ENCODE measurements around the gene SRXN1. TPM values are rescaled to one million over a fixed set of nuclear protein-coding genes. Genes with fewer than 3 reads are reported as not detected.
"Not testable (repeated sequence)": the region's sequence is repeated elsewhere in the genome, so short reads cannot be mapped to it uniquely, and the experiment has no call there.

The SRXN1 gene
- total RNA-seq, 1 experiment from 2014 or later, result 80.0 TPM

DNA sequence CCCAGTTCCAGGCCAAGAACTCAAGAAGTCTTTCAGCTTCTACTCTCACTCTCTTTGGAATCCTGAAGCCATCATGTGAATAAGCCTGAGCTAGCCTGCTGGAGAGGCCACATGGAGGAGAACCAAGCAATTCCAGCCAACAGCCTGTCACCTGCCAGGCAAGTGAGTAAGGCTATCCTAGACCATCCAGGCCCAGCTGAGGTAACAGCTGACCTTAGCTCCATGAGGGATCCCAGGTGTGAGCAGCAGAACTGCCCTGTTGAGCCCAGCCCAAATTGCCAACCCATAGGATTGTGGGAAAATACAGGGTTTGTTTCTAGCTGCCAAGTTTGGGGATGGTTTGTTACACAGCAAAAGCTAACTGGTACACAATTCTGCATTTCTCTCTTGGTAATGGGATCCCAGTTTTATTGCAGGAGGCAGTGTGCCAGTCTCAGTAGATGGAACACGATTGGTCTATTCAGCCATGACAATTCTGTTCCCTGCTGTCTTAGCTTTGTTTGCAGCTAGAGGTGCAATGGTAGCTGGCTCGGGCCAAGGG lies 5.5 kb downstream of the SRXN1 start:
- Histone ChIP-seq H3K9me3 (no peaks in the 10 kb centered on the region), H3K4me3 (no peak overlapping the region), H3K36me3 (peaks cover 26% of the 10 kb centered on the region), H3K27me3 (no peaks in the 10 kb centered on the region)
- no peak for DNase-seq

DNA sequence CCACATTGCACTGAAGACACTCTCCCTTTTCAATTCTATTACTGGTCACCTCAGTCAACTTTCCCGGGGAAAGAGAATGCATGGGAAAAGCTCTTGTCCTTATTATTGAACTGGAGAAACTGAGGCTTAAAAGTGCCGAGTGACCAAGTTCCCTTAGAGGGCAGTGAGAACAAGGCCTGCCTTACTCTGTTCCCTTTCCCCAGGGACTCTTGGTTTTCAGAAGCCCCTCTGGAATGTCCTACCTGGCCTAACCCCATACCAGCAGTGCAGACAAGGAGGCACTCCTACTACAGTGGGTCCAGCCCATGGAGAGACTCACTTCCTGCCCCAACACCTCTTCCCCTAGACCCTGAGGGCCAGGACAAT lies 6.1 kb downstream of the SRXN1 start:
- Histone ChIP-seq H3K27me3 (no peaks in the 10 kb centered on the region), H3K36me3 (peaks cover 26% of the 10 kb centered on the region), H3K4me3 (no peak overlapping the region), H3K9me3 (no peaks in the 10 kb centered on the region)
- no peak for DNase-seq

GRCh38 chr20:646107-646867 lies 6.7 kb downstream of the SRXN1 start:
- Histone ChIP-seq H3K4me3 (no peak overlapping the region), H3K9me3 (no peaks in the 10 kb centered on the region), H3K36me3 (peaks cover 26% of the 10 kb centered on the region), H3K27me3 (no peaks in the 10 kb centered on the region)
- no peak for DNase-seq

DNA sequence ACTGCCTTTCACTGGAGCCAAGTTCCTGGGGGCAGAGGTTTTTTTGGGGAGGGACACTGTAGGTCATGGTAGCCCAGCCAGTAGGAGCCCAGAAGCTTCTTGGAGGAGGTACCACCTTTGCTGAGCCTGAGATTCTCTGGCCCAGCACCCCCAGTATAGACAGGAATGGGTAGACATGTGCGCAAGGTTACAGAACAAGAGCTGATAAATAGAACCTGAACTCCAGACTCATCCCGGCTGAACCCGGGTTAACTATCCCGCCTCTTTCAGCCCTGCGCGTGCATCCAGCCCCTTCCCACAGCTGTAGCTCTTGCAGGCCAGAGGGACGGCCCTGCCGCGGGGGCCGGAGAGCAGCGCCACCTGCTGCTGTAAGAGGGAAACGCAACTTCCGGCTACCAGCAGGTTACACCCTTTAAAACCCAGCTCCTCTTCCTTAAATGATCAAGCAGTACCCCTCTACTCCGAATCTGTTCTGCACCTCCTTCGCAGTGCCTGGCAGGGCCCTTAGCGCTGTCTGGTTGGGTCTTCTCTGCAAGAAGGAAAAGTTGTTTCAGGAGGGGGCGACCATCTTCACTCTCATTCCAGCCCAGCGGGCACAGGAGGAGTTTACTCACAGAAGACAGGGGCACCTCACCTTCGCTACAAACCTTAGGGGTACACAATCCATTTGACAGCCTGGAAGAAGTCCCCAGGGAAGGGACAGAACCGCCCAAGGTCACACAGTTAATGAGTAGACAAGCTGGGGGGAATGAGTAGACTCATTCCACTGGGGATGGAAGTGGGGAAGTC lies 7.5 kb downstream of the SRXN1 start:
- H3K4me3 ChIP-seq, result no peak overlapping the region
- peak; percentile 48 for DNase-seq
- no peaks in the 10 kb centered on the region for H3K27me3 ChIP-seq
- H3K9me3 ChIP-seq, result no peaks in the 10 kb centered on the region
- H3K36me3 ChIP-seq, result peaks cover 23% of the 10 kb centered on the region

- H3K9me3 ChIP-seq, result no peaks in the 10 kb centered on the region
- peaks cover 18% of the 10 kb centered on the region for H3K36me3 ChIP-seq
- DNase-seq, result no peak
- no peak overlapping the region for H3K4me3 ChIP-seq
- no peaks in the 10 kb centered on the region for H3K27me3 ChIP-seq
These were observed 8.2 kb downstream of the SRXN1 start for GRCh38 chr20:644692-645317.

DNA sequence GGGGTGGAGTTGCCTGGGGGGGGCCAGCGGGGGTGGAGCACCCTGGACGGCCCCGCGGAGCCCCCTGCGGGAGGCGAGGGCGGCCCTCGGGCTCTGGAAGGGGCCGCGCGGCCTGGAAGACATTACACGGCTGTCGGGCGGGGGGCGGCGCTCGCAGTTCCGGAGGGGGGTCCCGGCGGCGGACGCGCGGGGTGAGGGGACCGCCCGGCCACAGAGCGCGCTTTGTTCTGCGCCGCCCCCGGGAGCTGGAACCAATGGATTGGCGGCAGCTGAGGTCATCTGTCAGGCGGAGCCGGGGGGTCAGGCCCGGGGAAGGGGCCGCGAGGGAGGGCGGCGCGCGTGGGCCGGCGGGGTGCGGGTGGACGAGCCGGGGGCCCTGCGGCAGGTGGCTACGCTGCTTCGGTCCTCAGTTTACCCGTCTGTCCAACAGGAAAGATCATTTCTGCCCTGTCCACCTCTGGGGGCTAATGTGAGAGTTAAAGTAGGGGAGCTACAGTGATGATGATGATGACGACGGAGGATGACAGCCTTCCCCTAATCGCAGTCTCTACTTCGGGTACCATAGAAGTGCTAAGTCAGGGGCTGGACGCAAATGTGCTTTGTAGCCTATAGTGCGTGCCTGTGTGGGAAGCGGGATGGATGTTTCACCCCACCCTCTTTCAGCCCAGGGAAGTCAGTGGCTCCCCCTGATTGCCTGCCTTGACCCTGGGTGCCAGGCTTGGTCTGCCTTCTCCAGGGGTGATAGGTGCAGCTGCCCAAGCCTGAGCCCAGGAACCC lies 10.4 kb downstream of the SRXN1 start:
- no peak overlapping the region for H3K4me3 ChIP-seq
- H3K9me3 ChIP-seq, result no peaks in the 10 kb centered on the region
- no peak for DNase-seq
- H3K27me3 ChIP-seq, result no peaks in the 10 kb centered on the region
- H3K36me3 ChIP-seq, result peaks cover 2% of the 10 kb centered on the region

GRCh38 chr20:642013-642397 lies 11.0 kb downstream of the SRXN1 start:
- not testable (repeated sequence) for H3K27me3 ChIP-seq, DNase-seq, H3K36me3 ChIP-seq, H3K4me3 ChIP-seq, H3K9me3 ChIP-seq

DNA sequence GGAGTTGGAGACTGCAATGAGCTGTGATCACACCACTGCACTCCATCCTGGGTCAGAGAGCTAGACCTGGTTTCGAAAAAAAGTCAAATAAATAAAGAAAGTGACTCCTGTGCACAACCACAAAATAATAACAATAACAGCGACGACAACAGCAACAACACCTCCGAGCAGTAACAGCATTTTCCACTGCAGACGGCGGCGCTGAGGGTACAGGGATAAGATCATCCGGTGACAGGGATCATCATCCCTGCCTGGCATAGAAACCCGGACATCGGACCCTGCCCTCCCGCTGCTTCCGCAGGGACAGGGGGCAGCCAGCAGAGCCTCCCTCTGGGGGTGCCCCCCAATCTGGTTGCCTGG lies 11.5 kb downstream of the SRXN1 start:
- H3K27me3 ChIP-seq, result no peaks in the 10 kb centered on the region
- no peaks in the 10 kb centered on the region for H3K36me3 ChIP-seq
- H3K9me3 ChIP-seq, result no peaks in the 10 kb centered on the region
- no peak overlapping the region for H3K4me3 ChIP-seq
- DNase-seq, result no peak

GRCh38 chr20:640674-641515 lies 12.1 kb downstream of the SRXN1 start:
- no peak for DNase-seq
- no peaks in the 10 kb centered on the region for H3K27me3 ChIP-seq
- no peaks in the 10 kb centered on the region for H3K36me3 ChIP-seq
- no peak overlapping the region for H3K4me3 ChIP-seq
- no peaks in the 10 kb centered on the region for H3K9me3 ChIP-seq

DNA sequence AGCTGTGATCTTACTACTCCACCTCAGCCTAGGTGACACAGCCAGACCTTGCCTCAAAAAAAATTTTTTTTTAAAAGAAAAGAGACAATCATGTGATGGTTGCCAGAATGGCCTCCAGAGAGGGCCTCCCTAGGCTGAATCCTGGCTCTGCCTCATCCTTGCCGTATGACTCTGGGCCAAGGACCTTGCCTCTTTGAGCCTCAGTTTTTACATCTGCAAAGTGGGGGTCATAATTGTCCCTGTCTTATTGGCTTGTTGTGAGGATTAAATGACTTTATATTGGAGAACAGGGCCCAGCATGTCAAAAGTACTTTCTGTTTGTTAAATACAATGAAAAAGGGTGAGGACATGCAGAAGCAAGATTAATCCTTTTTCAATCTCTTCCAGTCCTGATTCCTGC lies 14.4 kb downstream of the SRXN1 start:
- DNase-seq, result no peak
- no peaks in the 10 kb centered on the region for H3K9me3 ChIP-seq
- no peaks in the 10 kb centered on the region for H3K36me3 ChIP-seq
- no peaks in the 10 kb centered on the region for H3K27me3 ChIP-seq
- no peak overlapping the region for H3K4me3 ChIP-seq

DNA sequence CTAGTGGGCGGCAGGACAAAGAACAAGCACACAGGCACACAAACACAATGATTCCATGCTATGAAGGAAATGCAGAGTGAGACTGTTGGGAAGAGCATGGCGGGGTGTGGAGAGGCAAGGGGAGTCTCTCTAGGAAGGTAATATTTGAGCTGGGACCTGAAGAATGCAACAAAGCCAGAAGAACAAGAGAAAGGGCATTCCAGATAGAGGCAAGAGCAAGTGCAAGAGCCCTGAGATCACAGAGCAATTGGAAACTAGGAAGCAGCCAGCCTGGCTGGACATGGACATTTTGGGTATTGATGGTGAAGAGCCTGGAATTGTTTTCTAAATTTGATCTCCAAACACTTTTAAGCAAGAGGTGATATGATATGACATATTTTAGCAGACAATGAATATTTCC lies 15.4 kb downstream of the SRXN1 start:
- H3K9me3 ChIP-seq, result no peaks in the 10 kb centered on the region
- no peaks in the 10 kb centered on the region for H3K36me3 ChIP-seq
- no peaks in the 10 kb centered on the region for H3K27me3 ChIP-seq
- DNase-seq, result no peak
- no peak overlapping the region for H3K4me3 ChIP-seq

DNA sequence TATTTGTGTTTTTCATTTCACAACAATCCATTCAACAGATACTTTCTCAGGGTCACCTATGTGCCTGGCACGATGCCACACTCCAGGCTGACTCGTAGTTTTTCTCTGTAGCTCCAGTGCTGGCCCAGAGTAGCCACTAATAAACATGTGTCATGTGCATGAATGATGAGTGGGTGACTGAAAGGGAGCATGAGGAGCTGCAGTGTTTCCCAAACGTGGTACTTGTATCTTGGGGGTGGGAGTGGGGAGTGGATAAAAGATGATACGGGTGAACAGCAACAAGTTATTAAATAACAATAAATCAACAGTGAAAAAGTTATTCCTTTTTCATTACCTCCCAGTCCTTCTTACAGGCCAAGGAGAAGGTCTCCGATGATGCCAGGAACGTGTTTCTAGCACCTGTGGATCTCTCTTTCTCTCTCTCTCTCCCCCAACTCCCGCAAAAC lies 17.1 kb downstream of the SRXN1 start:
- Histone ChIP-seq H3K27me3 (no peaks in the 10 kb centered on the region), H3K9me3 (no peaks in the 10 kb centered on the region), H3K4me3 (no peak overlapping the region), H3K36me3 (no peaks in the 10 kb centered on the region)
- no peak for DNase-seq

- no peak overlapping the region for H3K4me3 ChIP-seq
- DNase-seq, result no peak
- H3K9me3 ChIP-seq, result no peaks in the 10 kb centered on the region
- H3K27me3 ChIP-seq, result no peaks in the 10 kb centered on the region
- no peaks in the 10 kb centered on the region for H3K36me3 ChIP-seq
These were observed 17.7 kb downstream of the SRXN1 start for GRCh38 chr20:635028-635892.

DNA sequence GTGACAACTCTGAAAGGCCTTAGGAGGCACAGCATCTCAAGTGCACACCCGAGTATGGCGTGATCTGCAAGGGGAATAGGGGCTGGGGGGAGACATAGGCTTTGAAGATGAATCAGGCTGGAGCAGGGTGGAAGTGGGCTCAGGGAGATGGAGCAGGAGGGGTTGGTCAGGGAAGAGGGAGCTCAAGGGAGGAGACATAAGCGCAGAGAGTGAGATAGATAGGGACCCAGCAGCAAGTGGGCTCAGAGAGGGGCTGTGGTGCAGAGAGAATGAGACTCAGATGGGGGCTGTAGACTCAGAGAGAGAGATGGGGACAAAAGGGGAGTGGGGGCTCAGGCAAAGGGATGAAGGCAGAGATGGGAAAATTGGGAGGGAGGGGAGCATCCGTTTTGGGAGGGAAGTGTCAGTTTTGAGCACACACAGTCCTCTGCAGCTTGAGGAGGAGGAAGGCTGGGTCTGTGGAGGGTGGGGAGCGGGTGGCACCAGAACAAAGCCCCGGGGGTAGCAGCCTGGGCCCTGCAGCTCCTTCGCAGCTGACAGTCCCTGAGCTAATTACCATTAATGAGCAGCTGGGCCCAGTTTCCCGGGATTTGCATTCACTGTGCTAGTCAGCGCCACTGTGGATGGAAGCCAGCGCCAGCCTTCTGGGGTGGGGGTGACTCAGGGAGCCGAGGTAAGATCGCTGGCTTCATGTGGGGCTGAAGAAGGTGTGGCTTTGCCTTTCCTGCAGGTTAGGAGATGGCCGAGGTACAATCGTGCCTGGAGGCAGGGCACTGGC lies 18.7 kb downstream of the SRXN1 start:
- DNase-seq, result no peak
- Histone ChIP-seq H3K9me3 (no peaks in the 10 kb centered on the region), H3K4me3 (no peak overlapping the region), H3K36me3 (no peaks in the 10 kb centered on the region), H3K27me3 (no peaks in the 10 kb centered on the region)

- Histone ChIP-seq H3K27me3 (no peaks in the 10 kb centered on the region), H3K9me3 (no peaks in the 10 kb centered on the region)
- DNase-seq, result no peak
These were observed 21.9 kb downstream of the SRXN1 start for GRCh38 chr20:631101-631500.

More at GRCh38 chr20:631101-631500, 21.9 kb downstream of the SRXN1 start:
- Histone ChIP-seq H3K4me3 (no peak overlapping the region), H3K36me3 (no peaks in the 10 kb centered on the region)

Data from MG63 (cell line).